GM18517 (cell line): Measurements from ENCODE around the gene MARCHF4.

Source experiments
- ATAC-seq: cut with Tn5 transposase; IDR thresholded peaks from one replicate; pipeline ENCODE4 v1.9.1; 2021; ENCODE audit warnings: mild to moderate bottlenecking, moderate library complexity; ENCODE audit not compliant: unreplicated experiment

The MARCHF4 gene

GRCh38 chr2:216351172-216351925 lies 20.9 kb downstream of the MARCHF4 start:
- no peak for ATAC-seq

GRCh38 chr2:216350214-216350791 lies 22.0 kb downstream of the MARCHF4 start:
- ATAC-seq = no peak

- ATAC-seq = no peak
Measured at GRCh38 chr2:216349366-216349765, 22.9 kb downstream of the MARCHF4 start.

GRCh38 chr2:216348756-216349308 lies 23.5 kb downstream of the MARCHF4 start:
- no peak for ATAC-seq

GRCh38 chr2:216346781-216347180 lies 25.5 kb downstream of the MARCHF4 start:
- ATAC-seq = no peak

- ATAC-seq = no peak
Measured at GRCh38 chr2:216345846-216346245, 26.4 kb downstream of the MARCHF4 start.

- no peak for ATAC-seq
Measured at GRCh38 chr2:216344950-216345300, 27.4 kb downstream of the MARCHF4 start.

- no peak for ATAC-seq
Measured at GRCh38 chr2:216344206-216344949, 27.9 kb downstream of the MARCHF4 start.

- no peak for ATAC-seq
Measured at GRCh38 chr2:216343221-216343980, 28.9 kb downstream of the MARCHF4 start.

- ATAC-seq = no peak
Measured at GRCh38 chr2:216341121-216341520, 31.2 kb downstream of the MARCHF4 start.

GRCh38 chr2:216340280-216340631 lies 32.0 kb downstream of the MARCHF4 start:
- ATAC-seq = no peak

- ATAC-seq = no peak
Measured at GRCh38 chr2:216339456-216340279, 32.6 kb downstream of the MARCHF4 start.

- no peak for ATAC-seq
Measured at GRCh38 chr2:216335252-216335651, 37.0 kb downstream of the MARCHF4 start.

- ATAC-seq = no peak
Measured at GRCh38 chr2:216328347-216328746, 43.9 kb downstream of the MARCHF4 start.

GRCh38 chr2:216327447-216327935 lies 44.8 kb downstream of the MARCHF4 start:
- ATAC-seq = no peak
